NB4 (cell line): Measurements from ENCODE around the gene GBGT1.

Source experiments
- CTCF ChIP-seq: IDR thresholded peaks from one replicate; pipeline ENCODE4 v1.5.1; 2012; ENCODE audit warnings: low read depth, low read length
- MAX ChIP-seq: IDR thresholded peaks from 2 replicates; pipeline ENCODE4 v1.6.1; 2011; ENCODE audit warnings: low read depth, low read length
- MYC ChIP-seq: IDR thresholded peaks from 2 replicates; pipeline ENCODE4 v1.6.1; 2011; ENCODE audit warnings: low read depth, low read length
- POLR2A ChIP-seq: IDR thresholded peaks from 2 replicates; pipeline ENCODE4 v1.6.1; 2011; ENCODE audit warnings: mild to moderate bottlenecking; ENCODE audit not compliant: insufficient read length; ENCODE audit errors: extremely low read depth

GRCh38 chr9:133165452-133165730, 1.7 kb upstream of the GBGT1 start:
- TF ChIP-seq POLR2A = no peak
- no peak for TF ChIP-seq CTCF
- no peak for TF ChIP-seq MYC
- TF ChIP-seq MAX = no peak
